AG04449 (cell line): Measurements from ENCODE around the gene CTTNBP2.

Source experiments
- CTCF ChIA-PET: fragments of 350-600 bp; formaldehyde crosslinking; extraction: SDS; loops from one replicate; lab custom pipeline; 2021; ENCODE audit warnings: antibody characterized with exemption; lab: Yijun Ruan, JAX
- POLR2A ChIA-PET: fragments of 400-600, 350-600 bp; formaldehyde crosslinking; extraction: SDS; loops from one replicate; lab custom pipeline; 2020; ENCODE audit warnings: antibody characterized with exemption, inconsistent platforms; lab: Yijun Ruan, JAX
- DNase-seq: peaks from one replicate; pipeline ENCODE4 v3.0.0-alpha.2; 2010; ENCODE audit warnings: low read depth, low spot score
- H3K4me3 ChIP-seq: 2 replicates; pipeline ENCODE4 v1.5.1; 2011; ENCODE audit warnings: low read depth, mild to moderate bottlenecking, control low read depth, low read length
- CTCF ChIP-seq: IDR thresholded peaks from one replicate; pipeline ENCODE4 v1.5.1; 2011; ENCODE audit warnings: mild to moderate bottlenecking, moderate library complexity, low read length, control low read depth, inconsistent platforms; ENCODE audit not compliant: insufficient read depth; ENCODE audit errors: missing control alignments

CTTNBP2 gene

GRCh38 chr7:117781707-117782106, 91.5 kb downstream of the CTTNBP2 start:
- no peak for TF ChIP-seq CTCF
- no peak for DNase-seq
- H3K4me3 ChIP-seq = no peak overlapping the region
- POLR2A ChIA-PET = no interaction called here
- CTCF ChIA-PET = no interaction called here

GRCh38 chr7:117780832-117781231, 92.4 kb downstream of the CTTNBP2 start:
- no peak for DNase-seq
- ChIA-PET CTCF (no interaction called here), POLR2A (no interaction called here)
- no peak for TF ChIP-seq CTCF
- H3K4me3 ChIP-seq = no peak overlapping the region

GRCh38 chr7:117777335-117778142, 95.7 kb downstream of the CTTNBP2 start:
- TF ChIP-seq CTCF = no peak
- ChIA-PET POLR2A (no interaction called here), CTCF (interaction anchor here (1.2 kb wide), 1 partner anchor 27 kb away, joined by 4 read pairs; no protein-coding TSS in a partner anchor)
- no peak for DNase-seq
- H3K4me3 ChIP-seq = no peak overlapping the region

- POLR2A ChIA-PET = no interaction called here
- no peak for DNase-seq
- TF ChIP-seq CTCF = no peak
- CTCF ChIA-PET = no interaction called here
- H3K4me3 ChIP-seq = no peak overlapping the region
Measured at GRCh38 chr7:117776224-117776623, 97.0 kb downstream of the CTTNBP2 start.

GRCh38 chr7:117775801-117776200, 97.4 kb downstream of the CTTNBP2 start:
- no peak for DNase-seq
- ChIA-PET POLR2A (no interaction called here), CTCF (no interaction called here)
- TF ChIP-seq CTCF = no peak
- no peak overlapping the region for H3K4me3 ChIP-seq

- no peak for TF ChIP-seq CTCF
- no peak overlapping the region for H3K4me3 ChIP-seq
- CTCF ChIA-PET = no interaction called here
- POLR2A ChIA-PET = no interaction called here
- no peak for DNase-seq
Measured at GRCh38 chr7:117774943-117775342, 98.3 kb downstream of the CTTNBP2 start.
